ENCODE data around the gene DIPK1B.

Gene DIPK1B

DNA sequence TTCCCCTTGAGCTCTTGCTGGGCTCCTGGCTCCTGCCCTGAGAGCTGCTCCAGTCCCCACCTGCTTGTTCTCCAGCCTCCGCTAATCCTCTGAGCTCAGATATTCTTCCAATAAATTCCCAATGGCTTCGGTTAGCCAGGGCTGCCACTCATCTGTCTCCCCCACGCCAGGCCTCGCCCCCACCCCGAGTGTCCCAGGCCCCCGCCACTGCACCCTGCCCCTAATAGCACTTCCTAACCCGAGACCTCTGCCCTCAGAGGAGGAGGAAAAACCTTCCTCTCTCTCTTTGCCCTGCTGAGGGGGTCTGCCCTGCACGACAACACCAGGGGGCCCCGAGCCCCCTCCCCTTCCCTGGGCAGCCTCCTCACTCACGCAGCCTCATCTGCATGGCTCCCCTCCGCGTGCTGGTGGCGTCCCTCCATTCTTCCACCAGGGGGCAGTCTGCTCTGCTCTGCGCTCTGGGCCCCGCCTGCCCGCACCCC is 57.4 kb downstream of the DIPK1B start:
- DNase-seq (ENCODE audit: low spot score) = no peak

- DNase-seq (ENCODE audit: low spot score) = no peak
Observed at GRCh38 chr9:136771907-136772415, 59.6 kb downstream of the DIPK1B start.

DNA sequence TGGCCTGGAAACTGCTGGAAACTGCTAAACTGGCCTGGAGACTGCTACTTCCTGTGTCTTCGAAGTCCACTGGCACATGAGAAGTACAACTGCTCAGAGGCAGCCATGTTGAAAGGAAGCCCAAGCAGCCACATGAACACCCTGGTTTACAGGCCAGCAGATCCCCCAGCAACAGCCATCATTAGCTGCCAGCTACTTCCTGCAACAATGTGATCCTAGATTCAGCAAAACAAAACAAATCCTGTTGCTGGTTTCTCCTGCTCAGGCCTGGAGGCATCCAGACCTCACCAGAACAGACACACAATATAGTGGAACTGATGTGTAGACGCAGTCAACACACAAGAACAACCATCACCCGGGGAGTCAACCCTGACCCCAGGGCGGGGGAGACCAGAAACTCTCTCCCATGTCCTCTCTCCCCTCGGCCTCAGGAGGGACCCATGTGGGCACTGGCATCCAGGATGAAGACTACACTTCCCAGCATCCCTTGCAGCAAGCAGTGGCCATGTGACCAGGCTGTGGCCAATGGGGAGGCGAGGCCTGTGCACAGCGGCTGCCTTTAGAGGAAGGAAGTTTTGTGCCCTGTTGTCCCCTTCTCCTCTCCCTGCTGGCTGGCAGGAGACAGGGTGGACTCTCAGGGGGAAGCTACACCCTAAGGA is 61.1 kb downstream of the DIPK1B start:
- DNase-seq (ENCODE audit: low spot score) = no peak

Measured in hematopoietic multipotent progenitor cell treated with erythropoietin and hydrocortisone succinate and interleukin-3 and kit ligand, for 17 days (in vitro differentiated cells).